PFSK-1 (cell line): Measurements from ENCODE around the gene KIF9.

ENCODE experiments used
- FOXP2 ChIP-seq: optimal IDR thresholded peaks from 2 replicates; pipeline ENCODE3; 2011; ENCODE audit warnings: borderline replicate concordance, control low read depth, inconsistent platforms; ENCODE audit not compliant: insufficient read depth; ENCODE audit errors: extremely low read length, extremely low read depth
- POLR2AphosphoS5 ChIP-seq: IDR thresholded peaks from 2 replicates; pipeline ENCODE4 v1.6.1; 2012; ENCODE audit warnings: low read depth, mild to moderate bottlenecking, control low read depth, low read length, moderate library complexity
- REST ChIP-seq, 2 experiments: IDR thresholded peaks; 2 replicates each; pipeline versions ENCODE4 v1.6.1 to v1.8.0; 2011 to 2012; ENCODE audit warnings: low read depth in 2 of 2, low read length in 2 of 2, control low read depth in 1 of 2, inconsistent platforms in 1 of 2, mild to moderate bottlenecking in 1 of 2, moderate library complexity in 1 of 2; ENCODE audit not compliant: insufficient read depth in 1 of 2
- SIN3A ChIP-seq: IDR thresholded peaks from 2 replicates; pipeline ENCODE4 v1.6.1; 2012; ENCODE audit warnings: mild to moderate bottlenecking, low read length, moderate library complexity, borderline replicate concordance; ENCODE audit not compliant: insufficient read depth
- TAF1 ChIP-seq: IDR thresholded peaks from 2 replicates; pipeline ENCODE4 v1.6.1; 2012; ENCODE audit warnings: low read length, control low read depth, borderline replicate concordance; ENCODE audit not compliant: insufficient read depth

KIF9 gene

GRCh38 chr3:47296562-47297302, 14.1 kb upstream of the KIF9 start:
- TF ChIP-seq SIN3A (no peak), FOXP2 (no peak), POLR2AphosphoS5 (no peak), TAF1 (no peak), REST (IDR thresholded peaks at IDR 0.05; ENCODE audit: insufficient read depth in 1 of 2, low read depth in 2 of 2, low read length in 2 of 2) (no peak)

- TF ChIP-seq REST (IDR thresholded peaks at IDR 0.05; ENCODE audit: insufficient read depth in 1 of 2, low read depth in 2 of 2, low read length in 2 of 2) = no peak
- TF ChIP-seq FOXP2 = no peak
- TF ChIP-seq TAF1 = no peak
- TF ChIP-seq POLR2AphosphoS5 = no peak
- TF ChIP-seq SIN3A = no peak
Measured at GRCh38 chr3:47295976-47296375, 13.4 kb upstream of the KIF9 start.

GRCh38 chr3:47295322-47295721, 12.7 kb upstream of the KIF9 start:
- no peak for TF ChIP-seq FOXP2
- no peak for TF ChIP-seq POLR2AphosphoS5
- TF ChIP-seq SIN3A = no peak
- no peak for TF ChIP-seq REST (IDR thresholded peaks at IDR 0.05; ENCODE audit: insufficient read depth in 1 of 2, low read depth in 2 of 2, low read length in 2 of 2)
- TF ChIP-seq TAF1 = no peak

- no peak for TF ChIP-seq FOXP2
- no peak for TF ChIP-seq REST (IDR thresholded peaks at IDR 0.05; ENCODE audit: insufficient read depth in 1 of 2, low read depth in 2 of 2, low read length in 2 of 2)
- TF ChIP-seq SIN3A = no peak
Measured at GRCh38 chr3:47294392-47294791, 11.8 kb upstream of the KIF9 start.

GRCh38 chr3:47293822-47294221, 11.2 kb upstream of the KIF9 start:
- TF ChIP-seq POLR2AphosphoS5 (no peak), TAF1 (no peak), REST (IDR thresholded peaks at IDR 0.05; ENCODE audit: insufficient read depth in 1 of 2, low read depth in 2 of 2, low read length in 2 of 2) (no peak), FOXP2 (no peak), SIN3A (no peak)
